GM23338 (cell line): ENCODE results near the gene CEP131.

ENCODE experiments used
- CREB1 ChIP-seq: fragments of 250-450 bp; sonication (Bioruptor Pico); IDR thresholded peaks from 2 replicates; pipeline ENCODE4 v1.5.0; 2020; ENCODE audit warnings: low read depth, mild to moderate bottlenecking, moderate library complexity
- EZH2 ChIP-seq: fragments of 200-600 bp; sonication (generic); IDR thresholded peaks from one replicate; pipeline ENCODE4 v1.8.0; 2017; ENCODE audit warnings: antibody characterized with exemption, mild to moderate bottlenecking, low read depth; ENCODE audit not compliant: unreplicated experiment
- EZH2phosphoT487 ChIP-seq: fragments of 200-600 bp; sonication (generic); IDR thresholded peaks from one replicate; pipeline ENCODE4 v1.8.1; 2018; ENCODE audit warnings: antibody characterized with exemption; ENCODE audit not compliant: unreplicated experiment
- JUNB ChIP-seq: IDR thresholded peaks from one replicate; pipeline ENCODE4 v1.6.1; 2016; ENCODE audit warnings: antibody characterized with exemption; ENCODE audit not compliant: unreplicated experiment
- NANOG ChIP-seq: IDR thresholded peaks from 2 replicates; pipeline ENCODE4 v1.6.1; 2016; ENCODE audit warnings: antibody characterized with exemption, borderline replicate concordance
- POLR2AphosphoS5 ChIP-seq: IDR thresholded peaks from 2 replicates; pipeline ENCODE4 v1.6.1; 2016; ENCODE audit warnings: antibody characterized with exemption, low read depth
- STAT1 ChIP-seq: IDR thresholded peaks from one replicate; pipeline ENCODE4 v1.6.1; 2016; ENCODE audit warnings: antibody characterized with exemption; ENCODE audit not compliant: unreplicated experiment
- ZNF331 ChIP-seq: fragments of 250-450 bp; sonication (Bioruptor Pico); IDR thresholded peaks from 2 replicates; pipeline ENCODE4 v1.5.0; 2020; ENCODE audit warnings: low read depth, mild to moderate bottlenecking, moderate library complexity
- TF ChIP-seq, protein P1 (sequence below), 2 experiments: fragments of 200-600 bp in 1 of 2; sonication (generic) in 1 of 2; conservative IDR thresholded peaks; 2 replicates each; pipeline versions ENCODE4 v1.5.1 to v1.6.1; 2016 to 2017; ENCODE audit warnings: antibody characterized with exemption in 2 of 2, low read depth in 2 of 2, mild to moderate bottlenecking in 2 of 2, moderate library complexity in 1 of 2
- TF ChIP-seq, protein P2 (sequence below): IDR thresholded peaks from one replicate; pipeline ENCODE4 v1.6.1; 2018; ENCODE audit warnings: antibody characterized with exemption; ENCODE audit not compliant: unreplicated experiment
- TF ChIP-seq, protein P3 (sequence below): fragments of 250-450 bp; sonication (Bioruptor Pico); IDR thresholded peaks from 2 replicates; pipeline ENCODE4 v1.5.0; 2020; ENCODE audit warnings: mild to moderate bottlenecking, moderate library complexity

DNA sequence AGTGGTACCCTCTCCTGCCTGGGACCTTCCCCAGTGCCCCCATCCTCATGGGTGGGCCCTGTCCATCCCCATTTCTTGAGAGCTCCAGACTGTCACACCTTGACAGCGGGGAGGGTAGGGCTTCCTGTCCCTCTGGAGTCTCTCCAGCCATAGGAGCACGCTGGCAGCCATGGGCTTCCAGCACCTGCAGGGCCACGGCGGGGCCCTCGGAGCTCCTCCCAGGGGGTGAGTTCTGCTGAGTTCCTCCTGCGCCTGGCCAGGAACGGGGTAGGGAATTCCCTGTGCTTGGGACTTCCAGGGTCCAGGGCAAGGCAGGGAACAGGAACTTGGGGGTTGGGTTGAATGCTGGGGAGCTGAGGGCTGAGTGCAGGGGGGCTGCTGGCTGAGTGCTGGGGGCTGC lies 33.7 kb downstream of the CEP131 start:
- TF ChIP-seq, protein P1, sequence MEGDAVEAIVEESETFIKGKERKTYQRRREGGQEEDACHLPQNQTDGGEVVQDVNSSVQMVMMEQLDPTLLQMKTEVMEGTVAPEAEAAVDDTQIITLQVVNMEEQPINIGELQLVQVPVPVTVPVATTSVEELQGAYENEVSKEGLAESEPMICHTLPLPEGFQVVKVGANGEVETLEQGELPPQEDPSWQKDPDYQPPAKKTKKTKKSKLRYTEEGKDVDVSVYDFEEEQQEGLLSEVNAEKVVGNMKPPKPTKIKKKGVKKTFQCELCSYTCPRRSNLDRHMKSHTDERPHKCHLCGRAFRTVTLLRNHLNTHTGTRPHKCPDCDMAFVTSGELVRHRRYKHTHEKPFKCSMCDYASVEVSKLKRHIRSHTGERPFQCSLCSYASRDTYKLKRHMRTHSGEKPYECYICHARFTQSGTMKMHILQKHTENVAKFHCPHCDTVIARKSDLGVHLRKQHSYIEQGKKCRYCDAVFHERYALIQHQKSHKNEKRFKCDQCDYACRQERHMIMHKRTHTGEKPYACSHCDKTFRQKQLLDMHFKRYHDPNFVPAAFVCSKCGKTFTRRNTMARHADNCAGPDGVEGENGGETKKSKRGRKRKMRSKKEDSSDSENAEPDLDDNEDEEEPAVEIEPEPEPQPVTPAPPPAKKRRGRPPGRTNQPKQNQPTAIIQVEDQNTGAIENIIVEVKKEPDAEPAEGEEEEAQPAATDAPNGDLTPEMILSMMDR (conservative IDR thresholded peaks at IDR 0.05; ENCODE audit: low read depth in 2 of 2), result no peak
- TF ChIP-seq EZH2 (no peak), EZH2phosphoT487 (no peak), POLR2AphosphoS5 (no peak), ZNF331 (CRISPR knock-in tag) (no peak), JUNB (no peak), CREB1 (CRISPR knock-in tag) (no peak), NANOG (no peak), STAT1 (no peak)
- TF ChIP-seq, protein P2, sequence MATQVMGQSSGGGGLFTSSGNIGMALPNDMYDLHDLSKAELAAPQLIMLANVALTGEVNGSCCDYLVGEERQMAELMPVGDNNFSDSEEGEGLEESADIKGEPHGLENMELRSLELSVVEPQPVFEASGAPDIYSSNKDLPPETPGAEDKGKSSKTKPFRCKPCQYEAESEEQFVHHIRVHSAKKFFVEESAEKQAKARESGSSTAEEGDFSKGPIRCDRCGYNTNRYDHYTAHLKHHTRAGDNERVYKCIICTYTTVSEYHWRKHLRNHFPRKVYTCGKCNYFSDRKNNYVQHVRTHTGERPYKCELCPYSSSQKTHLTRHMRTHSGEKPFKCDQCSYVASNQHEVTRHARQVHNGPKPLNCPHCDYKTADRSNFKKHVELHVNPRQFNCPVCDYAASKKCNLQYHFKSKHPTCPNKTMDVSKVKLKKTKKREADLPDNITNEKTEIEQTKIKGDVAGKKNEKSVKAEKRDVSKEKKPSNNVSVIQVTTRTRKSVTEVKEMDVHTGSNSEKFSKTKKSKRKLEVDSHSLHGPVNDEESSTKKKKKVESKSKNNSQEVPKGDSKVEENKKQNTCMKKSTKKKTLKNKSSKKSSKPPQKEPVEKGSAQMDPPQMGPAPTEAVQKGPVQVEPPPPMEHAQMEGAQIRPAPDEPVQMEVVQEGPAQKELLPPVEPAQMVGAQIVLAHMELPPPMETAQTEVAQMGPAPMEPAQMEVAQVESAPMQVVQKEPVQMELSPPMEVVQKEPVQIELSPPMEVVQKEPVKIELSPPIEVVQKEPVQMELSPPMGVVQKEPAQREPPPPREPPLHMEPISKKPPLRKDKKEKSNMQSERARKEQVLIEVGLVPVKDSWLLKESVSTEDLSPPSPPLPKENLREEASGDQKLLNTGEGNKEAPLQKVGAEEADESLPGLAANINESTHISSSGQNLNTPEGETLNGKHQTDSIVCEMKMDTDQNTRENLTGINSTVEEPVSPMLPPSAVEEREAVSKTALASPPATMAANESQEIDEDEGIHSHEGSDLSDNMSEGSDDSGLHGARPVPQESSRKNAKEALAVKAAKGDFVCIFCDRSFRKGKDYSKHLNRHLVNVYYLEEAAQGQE, result no peak
- TF ChIP-seq, protein P3, sequence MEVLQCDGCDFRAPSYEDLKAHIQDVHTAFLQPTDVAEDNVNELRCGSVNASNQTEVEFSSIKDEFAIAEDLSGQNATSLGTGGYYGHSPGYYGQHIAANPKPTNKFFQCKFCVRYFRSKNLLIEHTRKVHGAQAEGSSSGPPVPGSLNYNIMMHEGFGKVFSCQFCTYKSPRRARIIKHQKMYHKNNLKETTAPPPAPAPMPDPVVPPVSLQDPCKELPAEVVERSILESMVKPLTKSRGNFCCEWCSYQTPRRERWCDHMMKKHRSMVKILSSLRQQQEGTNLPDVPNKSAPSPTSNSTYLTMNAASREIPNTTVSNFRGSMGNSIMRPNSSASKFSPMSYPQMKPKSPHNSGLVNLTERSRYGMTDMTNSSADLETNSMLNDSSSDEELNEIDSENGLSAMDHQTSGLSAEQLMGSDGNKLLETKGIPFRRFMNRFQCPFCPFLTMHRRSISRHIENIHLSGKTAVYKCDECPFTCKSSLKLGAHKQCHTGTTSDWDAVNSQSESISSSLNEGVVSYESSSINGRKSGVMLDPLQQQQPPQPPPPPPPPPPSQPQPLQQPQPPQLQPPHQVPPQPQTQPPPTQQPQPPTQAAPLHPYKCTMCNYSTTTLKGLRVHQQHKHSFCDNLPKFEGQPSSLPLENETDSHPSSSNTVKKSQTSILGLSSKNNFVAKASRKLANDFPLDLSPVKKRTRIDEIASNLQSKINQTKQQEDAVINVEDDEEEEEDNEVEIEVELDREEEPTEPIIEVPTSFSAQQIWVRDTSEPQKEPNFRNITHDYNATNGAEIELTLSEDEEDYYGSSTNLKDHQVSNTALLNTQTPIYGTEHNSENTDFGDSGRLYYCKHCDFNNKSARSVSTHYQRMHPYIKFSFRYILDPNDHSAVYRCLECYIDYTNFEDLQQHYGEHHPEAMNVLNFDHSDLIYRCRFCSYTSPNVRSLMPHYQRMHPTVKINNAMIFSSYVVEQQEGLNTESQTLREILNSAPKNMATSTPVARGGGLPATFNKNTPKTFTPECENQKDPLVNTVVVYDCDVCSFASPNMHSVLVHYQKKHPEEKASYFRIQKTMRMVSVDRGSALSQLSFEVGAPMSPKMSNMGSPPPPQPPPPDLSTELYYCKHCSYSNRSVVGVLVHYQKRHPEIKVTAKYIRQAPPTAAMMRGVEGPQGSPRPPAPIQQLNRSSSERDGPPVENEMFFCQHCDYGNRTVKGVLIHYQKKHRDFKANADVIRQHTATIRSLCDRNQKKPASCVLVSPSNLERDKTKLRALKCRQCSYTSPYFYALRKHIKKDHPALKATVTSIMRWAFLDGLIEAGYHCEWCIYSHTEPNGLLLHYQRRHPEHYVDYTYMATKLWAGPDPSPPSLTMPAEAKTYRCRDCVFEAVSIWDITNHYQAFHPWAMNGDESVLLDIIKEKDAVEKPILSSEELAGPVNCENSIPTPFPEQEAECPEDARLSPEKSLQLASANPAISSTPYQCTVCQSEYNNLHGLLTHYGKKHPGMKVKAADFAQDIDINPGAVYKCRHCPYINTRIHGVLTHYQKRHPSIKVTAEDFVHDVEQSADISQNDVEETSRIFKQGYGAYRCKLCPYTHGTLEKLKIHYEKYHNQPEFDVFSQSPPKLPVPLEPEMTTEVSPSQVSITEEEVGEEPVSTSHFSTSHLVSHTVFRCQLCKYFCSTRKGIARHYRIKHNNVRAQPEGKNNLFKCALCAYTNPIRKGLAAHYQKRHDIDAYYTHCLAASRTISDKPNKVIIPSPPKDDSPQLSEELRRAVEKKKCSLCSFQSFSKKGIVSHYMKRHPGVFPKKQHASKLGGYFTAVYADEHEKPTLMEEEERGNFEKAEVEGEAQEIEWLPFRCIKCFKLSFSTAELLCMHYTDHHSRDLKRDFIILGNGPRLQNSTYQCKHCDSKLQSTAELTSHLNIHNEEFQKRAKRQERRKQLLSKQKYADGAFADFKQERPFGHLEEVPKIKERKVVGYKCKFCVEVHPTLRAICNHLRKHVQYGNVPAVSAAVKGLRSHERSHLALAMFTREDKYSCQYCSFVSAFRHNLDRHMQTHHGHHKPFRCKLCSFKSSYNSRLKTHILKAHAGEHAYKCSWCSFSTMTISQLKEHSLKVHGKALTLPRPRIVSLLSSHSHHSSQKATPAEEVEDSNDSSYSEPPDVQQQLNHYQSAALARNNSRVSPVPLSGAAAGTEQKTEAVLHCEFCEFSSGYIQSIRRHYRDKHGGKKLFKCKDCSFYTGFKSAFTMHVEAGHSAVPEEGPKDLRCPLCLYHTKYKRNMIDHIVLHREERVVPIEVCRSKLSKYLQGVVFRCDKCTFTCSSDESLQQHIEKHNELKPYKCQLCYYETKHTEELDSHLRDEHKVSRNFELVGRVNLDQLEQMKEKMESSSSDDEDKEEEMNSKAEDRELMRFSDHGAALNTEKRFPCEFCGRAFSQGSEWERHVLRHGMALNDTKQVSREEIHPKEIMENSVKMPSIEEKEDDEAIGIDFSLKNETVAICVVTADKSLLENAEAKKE (CRISPR knock-in tag), result no peak
